ENCODE measurements around the gene CLDN15.
"Not testable (repeated sequence)": the region's sequence is repeated elsewhere in the genome, so short reads cannot be mapped to it uniquely, and the experiment has no call there.

Gene CLDN15, protein sequence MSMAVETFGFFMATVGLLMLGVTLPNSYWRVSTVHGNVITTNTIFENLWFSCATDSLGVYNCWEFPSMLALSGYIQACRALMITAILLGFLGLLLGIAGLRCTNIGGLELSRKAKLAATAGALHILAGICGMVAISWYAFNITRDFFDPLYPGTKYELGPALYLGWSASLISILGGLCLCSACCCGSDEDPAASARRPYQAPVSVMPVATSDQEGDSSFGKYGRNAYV

GRCh38 chr7:101237206-101238067 lies at the start of gene CLDN15:
Gene CLDN15 (minus strand): TSS chr7:101237802. CDS start chr7:101237581, 221 bp downstream.
- DNase-seq: no peak

DNA sequence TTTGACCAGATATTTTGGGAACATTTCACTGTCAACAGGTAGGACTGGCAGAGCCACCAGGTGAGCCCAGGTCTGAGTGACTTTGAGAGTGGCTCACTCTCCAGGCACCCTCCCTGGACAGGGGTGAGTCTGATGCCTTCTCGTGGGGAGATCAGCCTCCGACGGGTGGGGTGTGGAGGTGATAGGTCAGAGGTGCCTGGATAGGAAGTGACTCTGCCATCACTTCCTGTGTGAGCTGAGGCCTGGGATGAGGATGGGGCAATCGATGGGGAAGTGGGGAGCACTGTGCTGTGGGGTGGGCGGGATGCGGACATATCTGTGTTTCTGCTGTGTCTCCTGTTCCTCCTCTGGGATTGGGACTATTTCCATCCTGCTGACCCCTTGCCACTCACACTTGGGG lies 49.4 kb upstream of the CLDN15 start:
- DNase-seq: no peak

DNA sequence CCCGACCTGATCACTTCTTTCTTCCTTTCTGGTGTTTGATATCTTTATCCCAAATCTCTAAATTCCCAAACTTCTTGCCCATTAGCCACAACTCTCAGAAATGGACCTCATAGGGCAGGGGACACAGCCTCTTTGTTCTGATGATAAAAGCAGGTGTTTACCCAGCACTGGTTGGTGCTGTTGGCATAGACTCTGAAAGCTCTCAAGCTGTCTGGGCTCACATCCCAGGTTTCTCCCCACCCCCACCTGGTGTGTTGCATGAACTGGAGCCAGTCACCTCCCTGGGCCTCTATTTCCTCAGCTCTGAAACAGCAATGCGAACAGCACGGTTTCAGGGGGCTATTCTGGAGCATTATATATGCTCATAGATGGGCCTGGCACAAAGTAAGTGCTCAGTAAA lies 48.3 kb upstream of the CLDN15 start:
- not testable (repeated sequence) for DNase-seq

DNA sequence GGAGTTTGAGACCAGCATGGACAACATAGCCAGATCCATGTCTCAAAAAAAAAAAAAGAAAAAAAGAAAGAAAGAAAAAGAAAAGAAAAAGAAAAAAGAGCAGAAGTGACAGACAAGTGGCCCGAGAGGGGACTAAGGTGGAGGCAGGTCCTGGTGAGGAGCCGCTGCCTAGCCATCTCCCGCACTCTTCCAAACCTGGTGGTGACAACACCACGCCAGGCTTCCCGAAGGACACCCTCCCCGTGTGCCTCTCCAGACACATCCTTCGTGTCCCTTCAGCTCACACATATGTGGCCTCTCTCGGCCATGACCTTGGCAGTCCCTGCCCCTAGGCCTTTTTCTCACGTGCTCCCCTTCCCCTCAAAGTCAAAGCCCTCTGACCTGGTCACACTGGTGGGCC lies 47.6 kb upstream of the CLDN15 start:
- no peak for DNase-seq

- not testable (repeated sequence) for DNase-seq
Observed at GRCh38 chr7:101280912-101281311, 43.3 kb upstream of the CLDN15 start.

DNA sequence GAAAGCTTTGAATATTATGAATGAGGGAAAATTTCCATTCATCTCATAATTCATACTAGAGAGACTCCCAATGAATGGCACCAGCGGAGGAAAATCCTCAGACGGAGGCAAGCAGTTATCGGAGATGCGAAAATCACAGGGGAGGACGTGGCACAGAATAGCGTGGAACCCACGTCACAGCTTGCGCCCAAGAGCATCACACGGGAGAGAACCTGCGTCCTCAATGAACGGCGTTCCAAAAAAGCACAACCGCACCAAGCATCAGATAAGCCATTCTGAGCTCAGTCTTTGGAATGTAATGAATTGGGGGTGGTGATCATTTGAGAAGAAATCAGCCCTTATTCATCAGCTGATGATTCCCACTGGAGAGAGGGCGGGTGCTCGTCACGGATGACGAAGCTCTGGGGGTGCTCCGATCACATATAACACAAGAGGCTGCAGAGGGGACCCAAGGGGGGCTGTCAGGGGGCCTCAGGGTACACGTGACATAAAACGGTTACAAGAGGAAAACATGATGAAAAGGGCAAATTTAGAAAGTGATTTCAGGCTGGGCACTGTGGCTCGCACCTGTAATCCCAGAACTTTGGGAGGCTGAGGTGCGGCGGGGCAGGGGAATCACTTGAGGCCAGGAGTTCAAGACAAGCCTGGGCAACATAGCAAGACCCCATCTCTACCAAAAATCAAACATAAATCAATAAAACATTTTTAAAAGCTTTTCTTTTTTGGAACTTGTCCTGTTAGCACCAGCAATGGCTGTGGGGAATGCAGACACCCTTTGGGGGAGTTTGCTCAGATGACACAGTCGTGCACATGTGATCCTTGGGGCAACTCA lies 41.1 kb upstream of the CLDN15 start:
- DNase-seq: no peak

DNA sequence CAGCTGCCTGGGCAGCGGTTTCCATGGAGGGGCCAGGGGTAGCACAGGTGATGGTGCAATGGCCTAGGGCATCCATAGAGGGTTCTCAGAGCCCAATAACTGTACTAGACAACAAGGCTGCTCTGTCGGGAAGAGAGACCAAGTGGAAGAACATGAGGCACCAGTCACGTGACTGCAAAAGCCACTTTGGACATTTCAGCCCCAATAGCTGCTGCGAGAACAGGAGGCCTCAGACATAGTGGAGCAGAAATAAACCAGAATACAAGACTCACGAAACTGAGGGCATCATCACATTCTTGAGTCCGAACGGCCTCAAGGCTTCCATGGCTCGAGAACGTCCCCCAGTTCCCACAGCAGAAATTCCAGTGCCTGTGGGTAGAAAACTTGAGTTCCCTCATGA lies 39.6 kb upstream of the CLDN15 start:
- DNase-seq: no peak

DNA sequence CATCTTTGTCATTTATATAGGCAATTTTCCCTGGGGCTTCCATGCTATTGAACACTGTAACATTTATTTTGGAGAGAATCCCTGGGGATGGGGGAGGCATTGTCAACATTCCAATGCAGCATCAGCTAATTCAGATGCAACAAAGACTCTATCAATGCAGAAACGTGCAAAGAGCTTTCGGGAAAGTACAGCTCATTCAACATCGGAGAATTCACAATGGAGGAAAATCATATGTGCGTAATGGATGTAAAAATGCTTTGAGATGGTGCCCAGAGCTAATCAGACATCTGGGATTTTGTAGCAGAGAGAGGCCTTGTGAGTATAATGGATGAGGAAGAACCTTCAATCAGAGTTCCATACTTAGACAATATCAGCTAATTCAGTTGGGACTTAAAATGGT lies 35.6 kb upstream of the CLDN15 start:
- no peak for DNase-seq

- DNase-seq: no peak
Observed at GRCh38 chr7:101271021-101271420, 33.4 kb upstream of the CLDN15 start.

GRCh38 chr7:101269664-101270063 lies 32.1 kb upstream of the CLDN15 start:
- no peak for DNase-seq

DNA sequence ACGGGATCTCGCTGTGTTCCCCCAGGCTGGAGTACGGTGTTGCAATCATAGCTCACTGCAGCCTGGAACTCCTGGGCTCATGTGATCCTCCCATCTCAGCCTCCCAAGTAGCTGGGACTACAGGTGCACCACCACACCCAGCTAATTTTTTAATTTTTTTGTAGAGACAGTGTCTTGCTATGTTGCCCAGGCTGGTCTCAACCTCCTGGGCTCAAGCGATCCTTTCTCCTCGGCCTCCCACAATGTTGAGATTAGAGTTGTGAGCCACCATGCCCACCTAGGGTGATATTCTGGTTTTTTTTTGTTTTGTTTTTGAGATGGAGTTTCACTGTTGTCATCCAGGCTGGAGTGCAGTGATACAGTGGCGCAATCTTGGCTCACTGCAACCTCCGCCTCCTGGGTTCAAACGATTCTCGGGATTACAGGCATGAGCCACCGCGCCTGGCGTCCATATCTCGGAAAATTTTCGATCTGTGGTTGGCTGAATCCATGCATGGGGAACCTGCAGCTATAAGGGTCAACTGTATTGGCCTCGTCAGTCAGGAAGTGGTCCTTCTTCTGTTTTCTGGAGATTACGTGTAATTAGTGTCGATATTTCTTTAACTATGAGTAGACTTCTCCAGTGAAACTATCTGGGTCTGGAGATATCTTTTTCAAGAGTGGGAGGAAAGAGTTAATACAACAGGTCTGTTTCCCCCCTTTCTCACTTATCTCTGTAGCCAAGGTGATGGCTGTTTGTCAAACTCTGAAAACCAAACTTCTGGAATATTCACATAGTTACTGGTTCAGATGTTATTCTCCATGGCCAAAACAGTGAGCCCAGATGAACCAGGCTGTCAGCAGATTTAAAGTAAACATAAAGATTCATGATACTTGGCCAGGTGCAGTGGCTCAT lies 28.3 kb upstream of the CLDN15 start:
- no peak for DNase-seq

GRCh38 chr7:101264102-101264706 lies 26.6 kb upstream of the CLDN15 start:
- DNase-seq: not testable (repeated sequence)

- no peak for DNase-seq
Observed at GRCh38 chr7:101258243-101258731, 20.7 kb upstream of the CLDN15 start.

DNA sequence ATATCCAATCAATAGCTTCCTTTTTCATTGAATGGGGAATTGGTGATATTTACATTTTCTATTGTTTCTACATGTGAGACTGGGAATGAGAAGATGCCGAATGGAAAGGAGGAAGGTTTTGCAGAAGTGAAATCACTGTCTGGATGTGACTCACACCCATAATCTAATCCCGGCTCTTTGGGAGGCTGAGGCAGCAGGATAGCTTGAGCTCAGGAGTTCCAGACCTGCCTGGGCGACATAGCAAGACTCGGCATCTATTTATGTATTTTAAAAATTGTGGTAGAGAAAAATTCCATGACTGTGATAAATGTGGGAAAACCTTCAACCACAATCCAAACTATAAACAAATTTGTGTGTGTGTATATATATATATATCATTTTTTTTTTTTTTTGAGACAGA lies 18.2 kb upstream of the CLDN15 start:
- DNase-seq: no peak

GRCh38 chr7:101253199-101253598 lies 15.6 kb upstream of the CLDN15 start:
- DNase-seq: not testable (repeated sequence)

GRCh38 chr7:101251871-101252659 lies 14.5 kb upstream of the CLDN15 start:
- peak; percentile 100 for DNase-seq

DNA sequence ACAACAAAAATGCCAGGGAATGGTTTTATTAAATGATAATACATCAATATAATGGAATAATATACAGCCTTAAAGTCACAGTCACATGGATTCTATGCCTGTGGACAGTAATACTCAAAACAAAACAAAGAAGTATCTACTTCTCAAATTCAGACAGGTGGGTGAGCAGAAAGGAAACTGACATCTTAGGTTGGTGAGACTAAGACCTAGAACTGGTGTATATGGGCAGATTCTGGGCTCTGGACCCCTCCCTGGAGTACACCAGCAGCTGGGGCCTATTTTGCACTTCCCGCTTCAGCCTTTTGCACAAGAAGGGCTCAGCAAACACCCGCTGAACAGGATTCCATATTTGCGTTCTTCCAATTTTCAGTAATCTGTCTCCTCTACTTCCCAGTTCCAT lies 12.7 kb upstream of the CLDN15 start:
- DNase-seq: no peak

GRCh38 chr7:101248276-101248675 lies 10.7 kb upstream of the CLDN15 start:
- no peak for DNase-seq

DNA sequence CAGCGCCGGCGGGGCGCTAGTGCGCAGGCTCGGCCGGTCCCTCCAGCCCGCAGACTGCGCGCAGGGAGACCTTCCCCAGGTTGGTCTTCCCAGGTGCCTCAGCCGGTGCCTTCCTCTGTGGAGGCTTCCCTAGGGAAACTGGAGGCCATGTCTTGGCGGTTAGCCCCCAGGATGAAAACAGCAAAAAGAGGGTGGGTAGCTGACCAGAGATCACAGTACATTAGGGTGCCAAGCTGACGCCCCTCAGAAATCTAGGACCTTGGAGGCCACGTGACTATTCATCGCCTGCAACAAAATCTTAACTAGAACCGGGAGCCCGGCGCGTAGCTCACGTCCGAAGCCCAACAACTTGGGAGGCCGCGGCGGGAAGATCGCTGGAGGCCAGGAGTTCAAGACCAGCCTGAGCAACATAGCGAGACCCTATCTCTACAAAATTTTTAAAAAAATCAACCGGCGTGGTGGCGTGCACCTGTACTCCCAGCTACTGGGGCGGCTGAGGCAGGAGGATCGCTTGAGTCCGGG lies 7.6 kb upstream of the CLDN15 start:
- no peak for DNase-seq

DNA sequence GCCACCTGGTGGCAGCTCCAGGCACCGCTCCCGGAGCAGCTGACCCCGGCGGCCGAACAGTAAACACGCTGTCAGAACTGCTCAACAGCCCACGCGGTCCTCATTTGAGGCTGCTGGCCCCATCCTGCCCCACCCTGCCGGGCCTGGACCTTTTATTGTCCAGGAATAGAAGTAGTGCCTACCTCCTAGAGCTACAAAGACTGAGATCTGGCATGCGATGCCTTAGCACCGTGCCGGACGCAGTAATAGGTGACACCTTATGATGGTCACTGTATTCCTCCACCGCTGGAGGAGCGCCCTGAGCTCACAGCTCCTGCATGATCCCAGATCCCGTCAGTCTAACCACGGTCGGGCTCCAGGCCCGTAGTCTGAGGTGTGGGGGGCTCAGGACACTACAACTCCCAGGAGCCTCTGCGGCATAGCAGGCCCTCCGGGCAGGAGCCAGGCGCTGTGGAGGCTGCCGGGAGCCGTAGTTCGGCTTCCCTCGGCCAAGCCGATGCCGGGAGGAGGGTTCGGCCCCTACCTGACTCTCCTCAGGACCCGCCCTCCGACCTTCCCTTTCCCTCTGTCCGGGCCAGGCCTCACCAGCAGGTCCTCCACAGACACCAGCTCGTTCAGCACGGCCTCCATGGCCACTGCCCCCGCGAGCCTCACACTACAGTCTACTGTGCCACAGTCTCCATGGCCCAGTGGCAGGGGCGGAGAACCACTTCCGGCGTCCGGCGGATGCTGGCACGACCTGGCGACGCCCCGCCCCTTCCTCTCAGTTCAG lies 7.0 kb upstream of the CLDN15 start, which contains the start of gene FIS1:
FIS1 (minus strand) TSS at position 707 of the 772 bp plus-strand sequence; CDS start at position 630, 77 bp downstream.
- peak; percentile 90 for DNase-seq
